Measurements from ENCODE around the gene C4BPA.

- TF ChIP-seq ZNF274 (IDR thresholded peaks at IDR 0.05; ENCODE audit: low read depth, low read length) = no peak
- TF ChIP-seq YY1 (IDR thresholded peaks at IDR 0.05; ENCODE audit: insufficient read depth, insufficient read length) = no peak
- TF ChIP-seq SUZ12 (IDR thresholded peaks at IDR 0.05; ENCODE audit: extremely low read depth, insufficient read depth, insufficient read length) = no peak
Observed at GRCh38 chr1:207156826-207157225, 52.8 kb downstream of the C4BPA start.
